ENCODE data around the gene SFSWAP. TPM values are rescaled to one million over a fixed set of nuclear protein-coding genes. Genes with fewer than 3 reads are reported as not detected.
"Not testable (repeated sequence)": the region's sequence is repeated elsewhere in the genome, so short reads cannot be mapped to it uniquely, and the experiment has no call there.

SFSWAP gene
- total RNA-seq, 1 donor = 31.1 TPM

- no peak overlapping the region for H3K4me2 ChIP-seq (ENCODE audit: insufficient read depth, low read length)
- no peaks in the 10 kb centered on the region for H3K9me3 ChIP-seq (ENCODE audit: low read depth, low read length)
- H3K79me2 ChIP-seq (ENCODE audit: insufficient read depth, low read length) = no peaks in the 10 kb centered on the region
- H3K4me1 ChIP-seq (ENCODE audit: insufficient read depth, low read length) = no peaks in the 10 kb centered on the region
- no peak overlapping the region for H3K4me3 ChIP-seq (ENCODE audit: insufficient read depth, low read length)
- no peaks in the 10 kb centered on the region for H3K36me3 ChIP-seq (ENCODE audit: insufficient read depth, low read length)
- TF ChIP-seq CTCF (IDR thresholded peaks at IDR 0.05; ENCODE audit: extremely low read depth, low read depth, low read length) = no peak
- DNase-seq (ENCODE audit: insufficient read length, low spot score, missing footprints) = no peak
- H2AFZ ChIP-seq (ENCODE audit: low read length) = no peak overlapping the region
- H3K27ac ChIP-seq (ENCODE audit: low read depth, low read length) = no peak overlapping the region
- no peaks in the 10 kb centered on the region for H3K27me3 ChIP-seq (ENCODE audit: insufficient read depth, low read length)
- H4K20me1 ChIP-seq (ENCODE audit: insufficient read depth, low read length) = no peaks in the 10 kb centered on the region
Observed at GRCh38 chr12:131681257-131681620, 29.7 kb upstream of the SFSWAP start.

- H3K27me3 ChIP-seq (ENCODE audit: insufficient read depth, low read length); H3K36me3 ChIP-seq (ENCODE audit: insufficient read depth, low read length); H4K20me1 ChIP-seq (ENCODE audit: insufficient read depth, low read length); H2AFZ ChIP-seq (ENCODE audit: low read length); H3K27ac ChIP-seq (ENCODE audit: low read depth, low read length); H3K4me1 ChIP-seq (ENCODE audit: insufficient read depth, low read length); H3K4me2 ChIP-seq (ENCODE audit: insufficient read depth, low read length); H3K4me3 ChIP-seq (ENCODE audit: insufficient read depth, low read length); H3K79me2 ChIP-seq (ENCODE audit: insufficient read depth, low read length); H3K9me3 ChIP-seq (ENCODE audit: low read depth, low read length): not testable (repeated sequence)
- peak; percentile 36 for DNase-seq (ENCODE audit: insufficient read length, low spot score, missing footprints)
Observed at GRCh38 chr12:131681746-131682509, 29.0 kb upstream of the SFSWAP start.

GRCh38 chr12:131682510-131682895 is 28.4 kb upstream of the SFSWAP start:
- H3K36me3 ChIP-seq (ENCODE audit: insufficient read depth, low read length) = no peaks in the 10 kb centered on the region
- no peak overlapping the region for H3K27ac ChIP-seq (ENCODE audit: low read depth, low read length)
- no peak overlapping the region for H3K4me2 ChIP-seq (ENCODE audit: insufficient read depth, low read length)
- H3K79me2 ChIP-seq (ENCODE audit: insufficient read depth, low read length) = no peaks in the 10 kb centered on the region
- H4K20me1 ChIP-seq (ENCODE audit: insufficient read depth, low read length) = no peaks in the 10 kb centered on the region
- DNase-seq (ENCODE audit: insufficient read length, low spot score, missing footprints) = no peak
- TF ChIP-seq CTCF (IDR thresholded peaks at IDR 0.05; ENCODE audit: extremely low read depth, low read depth, low read length) = no peak
- no peak overlapping the region for H3K4me3 ChIP-seq (ENCODE audit: insufficient read depth, low read length)
- H3K4me1 ChIP-seq (ENCODE audit: insufficient read depth, low read length) = no peaks in the 10 kb centered on the region
- H2AFZ ChIP-seq (ENCODE audit: low read length) = no peak overlapping the region
- no peaks in the 10 kb centered on the region for H3K27me3 ChIP-seq (ENCODE audit: insufficient read depth, low read length)
- no peaks in the 10 kb centered on the region for H3K9me3 ChIP-seq (ENCODE audit: low read depth, low read length)

- H3K27me3 ChIP-seq (ENCODE audit: insufficient read depth, low read length) = no peaks in the 10 kb centered on the region
- H2AFZ ChIP-seq (ENCODE audit: low read length) = no peak overlapping the region
- no peak for TF ChIP-seq CTCF (IDR thresholded peaks at IDR 0.05; ENCODE audit: extremely low read depth, low read depth, low read length)
- H3K4me3 ChIP-seq (ENCODE audit: insufficient read depth, low read length) = no peak overlapping the region
- no peak overlapping the region for H3K27ac ChIP-seq (ENCODE audit: low read depth, low read length)
- H3K36me3 ChIP-seq (ENCODE audit: insufficient read depth, low read length) = no peaks in the 10 kb centered on the region
- no peaks in the 10 kb centered on the region for H3K9me3 ChIP-seq (ENCODE audit: low read depth, low read length)
- no peaks in the 10 kb centered on the region for H3K79me2 ChIP-seq (ENCODE audit: insufficient read depth, low read length)
- no peaks in the 10 kb centered on the region for H3K4me1 ChIP-seq (ENCODE audit: insufficient read depth, low read length)
- peak; percentile 38 for DNase-seq (ENCODE audit: insufficient read length, low spot score, missing footprints)
- H3K4me2 ChIP-seq (ENCODE audit: insufficient read depth, low read length) = no peak overlapping the region
- H4K20me1 ChIP-seq (ENCODE audit: insufficient read depth, low read length) = no peaks in the 10 kb centered on the region
Observed at GRCh38 chr12:131683266-131684014, 27.4 kb upstream of the SFSWAP start.

Data from osteoblast (primary cell).